RPMI7951 (cell line): ENCODE data around the gene VPS35L. TPM values are rescaled to one million over a fixed set of nuclear protein-coding genes. Genes with fewer than 3 reads are reported as not detected.

Source experiments
- DNase-seq: peaks from one replicate; pipeline ENCODE4 v3.0.0-alpha.2; 2012; ENCODE audit warnings: low read depth
- total RNA-seq: library from RNA; depleted of rRNA; stranded (reverse); fragments of >200 nt; shearing (Covaris generic); gene quantifications from 2 replicates; pipeline ENCODE4 v1.2.3, GENCODE V29; 2014

VPS35L gene
- total RNA-seq, 1 experiment from 2014 or later = 29.9 TPM

GRCh38 chr16:19589771-19590302 is 34.3 kb downstream of the VPS35L start:
- DNase-seq = no peak

DNA sequence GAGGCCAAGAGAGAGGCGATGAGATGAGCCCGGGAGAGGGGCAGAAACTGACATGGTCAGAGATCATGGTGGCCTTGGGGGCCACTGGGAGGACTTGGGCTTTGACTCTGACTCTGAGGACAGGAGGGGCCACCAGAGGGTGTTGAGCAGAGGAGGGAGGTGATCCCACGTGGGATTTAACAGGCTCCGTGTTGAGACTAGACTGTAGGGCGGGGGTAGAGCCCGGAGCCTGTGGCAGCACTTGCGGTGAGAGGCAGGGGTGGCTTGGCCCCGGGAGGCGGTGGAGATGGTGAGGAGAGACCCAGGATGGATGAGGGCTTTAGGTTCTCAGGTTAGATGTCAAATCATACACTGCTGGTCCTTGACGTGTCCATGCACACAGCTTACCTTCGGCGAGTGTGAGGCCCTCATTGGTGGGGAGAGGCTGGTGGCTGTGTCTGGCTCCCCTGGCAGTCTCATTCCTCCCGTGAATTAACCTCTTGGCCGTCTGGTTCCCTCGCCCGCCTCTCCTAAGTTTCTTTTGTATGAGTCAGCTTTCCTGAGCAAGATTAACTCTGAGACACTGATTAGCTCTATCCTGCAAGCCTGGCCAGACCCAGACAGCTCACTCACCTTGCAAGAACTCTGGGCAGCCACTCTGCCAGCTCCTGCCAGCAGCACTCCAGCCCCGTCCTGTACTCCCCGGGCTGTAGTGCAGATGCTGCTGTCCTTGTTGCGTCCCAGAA is 39.7 kb downstream of the VPS35L start:
- DNase-seq = peak; percentile 59

GRCh38 chr16:19598805-19599510 is 43.5 kb downstream of the VPS35L start:
- no peak for DNase-seq

GRCh38 chr16:19599968-19600716 is 44.6 kb downstream of the VPS35L start:
- DNase-seq = no peak

GRCh38 chr16:19601083-19601976 is 45.8 kb downstream of the VPS35L start:
- DNase-seq = peak; percentile 12

DNA sequence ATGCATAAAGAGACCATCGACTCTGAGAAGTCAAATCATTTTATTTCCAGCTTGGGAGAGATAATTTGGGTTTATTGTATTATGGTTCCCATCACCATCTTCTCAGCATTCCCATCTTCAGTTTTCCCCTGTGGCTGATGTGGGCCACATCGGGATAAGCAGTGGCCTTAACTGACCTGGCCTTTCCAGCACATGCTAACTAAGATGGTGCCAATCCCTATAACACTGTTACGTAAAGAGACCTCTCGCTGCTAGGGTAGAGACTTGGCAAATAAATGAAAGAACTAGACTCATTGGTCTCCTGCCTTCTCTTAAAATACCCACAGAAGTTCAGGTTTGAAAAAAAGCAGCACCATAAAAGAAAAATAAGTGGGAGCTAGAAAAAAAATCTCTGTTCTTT is 49.4 kb downstream of the VPS35L start:
- DNase-seq = no peak

DNA sequence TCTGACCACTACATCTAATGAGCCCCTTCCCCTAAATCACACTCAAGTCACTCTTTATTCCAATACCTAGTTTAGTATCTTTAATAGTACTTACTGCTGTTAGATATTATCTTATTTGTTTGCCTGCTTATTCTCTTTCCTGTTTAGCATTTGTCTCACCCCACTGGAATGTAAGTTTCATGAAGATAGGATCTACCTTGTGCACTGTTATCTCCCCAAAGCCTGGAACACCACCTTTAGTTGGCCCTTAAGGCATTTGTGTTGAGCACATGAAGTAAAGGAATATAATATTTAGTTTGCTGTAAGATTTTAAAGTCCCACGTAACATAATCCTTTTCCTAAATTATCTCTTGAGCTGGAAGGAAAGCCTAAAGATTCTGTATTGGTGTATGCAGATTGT is 50.2 kb downstream of the VPS35L start:
- no peak for DNase-seq

- DNase-seq = no peak
Observed at GRCh38 chr16:19607616-19608280, 52.2 kb downstream of the VPS35L start.

DNA sequence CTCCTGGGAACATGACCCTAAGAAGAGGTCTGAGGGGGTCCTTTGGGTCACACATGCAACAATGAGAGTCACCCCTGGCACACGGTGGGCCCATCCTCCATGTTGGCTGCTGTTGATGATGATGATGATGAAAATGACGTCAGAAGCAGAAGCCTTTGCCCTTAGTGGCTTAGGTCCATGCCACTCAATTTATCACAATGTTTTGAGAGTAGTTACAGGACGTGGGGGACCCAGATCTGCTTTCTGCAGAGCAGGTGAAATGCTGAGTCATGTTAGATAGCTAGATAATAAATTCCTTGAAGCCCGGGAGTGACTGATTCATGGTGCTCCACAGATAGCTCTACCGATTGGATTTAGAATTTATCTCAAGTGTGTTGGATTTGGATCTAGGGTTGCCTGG is 53.9 kb downstream of the VPS35L start:
- DNase-seq = no peak

GRCh38 chr16:19610200-19610599 is 54.7 kb downstream of the VPS35L start:
- no peak for DNase-seq

GRCh38 chr16:19613834-19614233 is 58.3 kb downstream of the VPS35L start:
- DNase-seq = no peak

DNA sequence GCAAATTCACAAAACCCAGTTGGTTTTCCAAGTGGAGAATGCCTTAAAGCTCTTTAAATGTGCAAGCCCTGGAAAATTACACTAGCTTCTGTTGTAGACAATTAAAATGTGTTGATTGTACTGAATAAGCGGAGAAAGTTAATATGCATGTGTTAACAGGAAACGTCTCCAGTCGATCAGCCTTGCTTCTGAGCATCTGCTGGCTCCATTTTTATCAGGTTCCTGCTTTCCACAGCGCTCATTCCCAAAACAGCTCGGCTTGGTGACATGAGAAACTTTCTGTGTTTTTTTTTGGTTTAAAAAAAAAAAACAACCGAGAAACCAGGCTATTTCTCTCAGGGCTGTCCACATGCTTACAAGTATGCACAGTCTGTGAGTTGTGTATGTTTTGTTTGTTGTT is 60.7 kb downstream of the VPS35L start:
- DNase-seq = no peak

- no peak for DNase-seq
Observed at GRCh38 chr16:19618876-19619275, 63.4 kb downstream of the VPS35L start.

GRCh38 chr16:19621445-19621844 is 65.9 kb downstream of the VPS35L start:
- DNase-seq = no peak

DNA sequence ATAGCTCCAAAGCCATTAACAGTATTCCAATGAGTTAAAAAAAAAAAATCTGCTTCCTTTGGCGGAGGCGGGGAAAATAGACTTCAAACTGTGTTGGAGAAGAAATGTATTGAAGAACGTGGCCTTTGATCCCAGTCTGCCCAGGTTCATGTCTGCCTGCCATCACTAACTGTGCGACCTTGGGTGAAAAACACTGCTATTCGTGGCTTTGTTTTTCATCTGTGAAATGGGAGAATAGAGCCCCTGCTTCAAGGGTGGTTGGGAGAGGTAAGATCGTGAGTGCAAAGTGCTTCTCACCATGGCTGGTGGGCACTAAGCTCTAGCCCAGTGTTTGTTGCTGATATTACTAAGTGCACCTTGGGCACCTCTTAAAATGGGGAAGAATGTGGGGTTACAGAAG is 69.5 kb downstream of the VPS35L start:
- DNase-seq = no peak

DNA sequence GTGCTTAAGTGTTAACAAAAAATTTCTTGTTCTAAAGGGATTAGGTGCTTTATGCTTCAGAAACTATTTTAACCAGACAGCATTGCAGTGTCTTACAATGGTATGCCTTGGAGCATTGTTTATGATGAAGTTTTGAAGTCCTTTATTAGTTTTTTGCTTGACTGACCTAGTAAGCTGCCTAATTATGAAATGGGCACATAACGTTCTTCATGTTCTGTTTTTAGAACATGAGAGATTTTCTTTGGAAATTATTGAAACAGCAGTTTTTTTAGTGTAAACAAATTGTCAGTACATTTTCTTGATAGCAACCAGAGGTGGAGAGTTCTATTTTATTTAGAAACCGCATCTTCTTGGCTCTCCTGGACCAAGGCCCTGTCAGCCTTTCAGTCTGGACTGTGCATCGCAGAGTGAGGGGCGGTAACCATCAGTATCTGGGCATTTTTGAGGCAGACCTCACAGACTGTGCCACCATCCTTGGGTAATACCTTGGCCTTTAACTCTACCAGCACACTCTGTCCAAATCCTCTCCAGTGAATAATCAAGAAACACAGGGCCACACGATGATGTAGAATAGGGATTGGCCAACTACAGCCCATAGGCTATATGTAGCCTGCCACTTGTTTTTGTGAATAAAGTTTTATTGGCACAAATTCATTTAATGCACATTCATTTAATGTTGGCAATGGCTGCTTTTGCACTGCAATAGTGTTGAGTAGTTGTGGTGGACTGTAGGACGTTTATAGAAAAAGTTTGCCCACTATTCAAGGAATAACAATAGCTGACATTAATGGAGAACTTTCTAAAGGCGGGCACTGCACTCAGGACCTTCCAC is 81.1 kb downstream of the VPS35L start:
- DNase-seq = no peak

DNA sequence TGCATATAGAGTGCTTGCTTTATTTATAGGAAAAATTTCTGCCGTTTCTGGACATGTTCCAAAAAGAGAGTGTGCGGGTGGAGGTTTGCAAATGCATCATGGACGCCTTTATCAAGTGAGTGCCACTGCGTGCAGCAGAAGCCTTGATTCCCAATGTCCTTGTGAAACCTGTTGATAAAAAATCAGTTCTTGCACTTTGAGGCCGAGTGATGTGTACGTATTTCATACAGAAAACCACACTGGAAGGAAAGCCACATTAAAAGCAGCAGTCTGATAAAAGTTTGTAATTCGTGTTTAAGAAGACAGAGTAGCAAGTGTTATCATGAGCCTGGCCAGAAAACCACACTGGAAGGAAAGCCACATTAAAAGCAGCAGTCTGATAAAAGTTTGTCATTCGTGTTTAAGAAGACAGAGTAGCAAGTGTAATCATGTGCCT is 84.5 kb downstream of the VPS35L start:
- DNase-seq = no peak

DNA sequence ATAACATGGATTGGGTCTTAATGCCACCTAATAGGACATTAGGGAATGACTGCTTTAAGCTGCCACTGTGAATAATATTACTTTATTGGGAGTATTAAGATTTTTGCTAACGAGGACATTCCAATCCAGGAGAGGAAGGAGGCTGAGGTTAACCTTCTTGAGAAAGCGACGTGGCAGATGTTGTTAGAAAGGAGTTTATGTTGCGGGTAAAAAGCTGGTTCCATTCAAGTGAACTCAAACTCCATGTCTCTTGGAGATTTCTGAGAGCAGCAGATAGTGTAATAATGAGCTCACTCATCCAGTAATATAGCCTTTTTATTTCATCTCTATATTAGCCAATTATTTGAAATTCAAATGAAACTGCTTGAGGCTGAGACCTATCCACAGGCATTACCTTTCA is 87.0 kb downstream of the VPS35L start:
- no peak for DNase-seq

GRCh38 chr16:19644877-19645276 is 89.4 kb downstream of the VPS35L start:
- DNase-seq = no peak

GRCh38 chr16:19645557-19645981 is 90.1 kb downstream of the VPS35L start:
- DNase-seq = no peak
